Measurements from ENCODE around the gene TCF20. TPM values are rescaled to one million over a fixed set of nuclear protein-coding genes. Genes with fewer than 3 reads are reported as not detected.

TCF20 gene
- polyA plus RNA-seq, 1 donor from 2014 or later = 1.4 TPM

DNA sequence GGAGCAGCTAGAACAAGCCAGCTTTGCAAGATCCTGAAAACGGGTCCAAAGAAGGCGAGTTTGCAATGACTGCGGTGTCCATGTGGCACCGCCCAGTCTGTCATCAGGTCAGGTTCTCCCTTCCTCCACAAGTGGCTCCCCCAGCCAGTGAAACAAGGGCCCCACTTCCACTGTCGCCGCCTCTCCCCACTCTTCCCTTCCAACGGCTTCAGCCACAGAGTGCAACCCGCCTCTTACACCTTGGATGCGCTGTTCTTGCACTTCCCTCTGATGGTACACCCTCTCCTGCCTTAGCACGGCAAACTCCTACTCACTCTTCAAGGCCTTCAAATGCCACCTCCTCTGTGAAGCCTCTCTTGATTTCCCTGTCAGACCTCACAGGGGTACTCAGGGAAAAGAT is 10.8 kb upstream of the TCF20 start:
- Mint-ChIP-seq H3K4me1 (peaks cover 5 to 13% (median 7%) of the 10 kb centered on the region in 3 donors), H3K27ac (no peak overlapping the region), H3K9me3 (no peaks in the 10 kb centered on the region), H3K4me3 (no peak overlapping the region), H3K36me3 (no peaks in the 10 kb centered on the region), H3K27me3 (peaks cover 21% of the 10 kb centered on the region)

GRCh38 chr22:42280836-42281235 is 10.4 kb upstream of the TCF20 start:
- Mint-ChIP-seq H3K27me3 (peaks cover 21% of the 10 kb centered on the region), H3K4me3 (no peak overlapping the region), H3K36me3 (no peaks in the 10 kb centered on the region), H3K27ac (no peak overlapping the region), H3K9me3 (no peaks in the 10 kb centered on the region), H3K4me1 (peaks cover 4 to 10% (median 5%) of the 10 kb centered on the region in 3 donors)

GRCh38 chr22:42280140-42280539 is 9.7 kb upstream of the TCF20 start:
- Mint-ChIP-seq H3K36me3 (no peaks in the 10 kb centered on the region), H3K9me3 (no peaks in the 10 kb centered on the region), H3K27ac (no peak overlapping the region), H3K27me3 (peaks cover 21% of the 10 kb centered on the region), H3K4me3 (no peak overlapping the region), H3K4me1 (peaks cover 4 to 6% (median 5%) of the 10 kb centered on the region in 3 donors)

- H3K4me1 Mint-ChIP-seq = peaks cover 4 to 6% (median 5%) of the 10 kb centered on the region in 3 donors
- no peak overlapping the region for H3K4me3 Mint-ChIP-seq
- H3K27me3 Mint-ChIP-seq = peaks cover 21% of the 10 kb centered on the region
These were observed 9.1 kb upstream of the TCF20 start for GRCh38 chr22:42279425-42280020.

GRCh38 chr22:42277988-42278776 is 7.7 kb upstream of the TCF20 start:
- Mint-ChIP-seq H3K4me3 (no peak overlapping the region), H3K27ac (no peak overlapping the region), H3K9me3 (no peaks in the 10 kb centered on the region), H3K27me3 (peaks cover 13% of the 10 kb centered on the region), H3K4me1 (peaks cover 4% of the 10 kb centered on the region in 3 donors), H3K36me3 (no peaks in the 10 kb centered on the region)

More at GRCh38 chr22:42279425-42280020, 9.1 kb upstream of the TCF20 start:
- Mint-ChIP-seq H3K27ac (no peak overlapping the region), H3K36me3 (no peaks in the 10 kb centered on the region), H3K9me3 (no peaks in the 10 kb centered on the region)

DNA sequence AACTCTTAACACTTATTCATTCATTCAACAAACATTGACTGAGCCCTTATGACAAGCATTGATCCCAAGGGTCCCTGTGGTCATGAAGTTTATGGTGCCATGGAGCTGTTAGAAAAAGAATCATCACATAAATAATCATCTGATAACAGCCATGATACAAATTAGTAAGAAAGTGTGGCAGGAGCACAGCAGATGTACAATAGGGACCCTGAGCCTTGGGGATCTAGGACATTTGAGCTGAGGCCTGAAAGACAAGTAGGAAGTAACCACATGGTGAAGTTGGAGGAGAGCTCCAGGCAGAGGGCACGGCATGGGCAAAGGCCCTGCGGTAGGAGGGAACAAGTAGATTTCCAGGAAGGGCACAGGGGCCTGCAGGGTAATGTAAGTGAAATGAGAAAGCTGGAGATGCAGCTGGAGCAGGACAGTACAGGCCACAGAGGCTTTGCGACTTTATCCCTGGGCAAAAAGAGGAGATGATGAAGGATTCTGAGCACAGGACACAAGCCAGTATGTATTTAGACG is 6.8 kb upstream of the TCF20 start:
- H3K4me1 Mint-ChIP-seq = peaks cover 0 to 4% (median 0%) of the 10 kb centered on the region in 3 donors
- H3K4me3 Mint-ChIP-seq = peak overlapping the region in 1 of 4 donors; percentile 67
- H3K36me3 Mint-ChIP-seq = no peaks in the 10 kb centered on the region
- H3K9me3 Mint-ChIP-seq = no peaks in the 10 kb centered on the region
- H3K27ac Mint-ChIP-seq = peak overlapping the region in 1 of 3 donors; percentile 79
- peaks cover 9% of the 10 kb centered on the region for H3K27me3 Mint-ChIP-seq

DNA sequence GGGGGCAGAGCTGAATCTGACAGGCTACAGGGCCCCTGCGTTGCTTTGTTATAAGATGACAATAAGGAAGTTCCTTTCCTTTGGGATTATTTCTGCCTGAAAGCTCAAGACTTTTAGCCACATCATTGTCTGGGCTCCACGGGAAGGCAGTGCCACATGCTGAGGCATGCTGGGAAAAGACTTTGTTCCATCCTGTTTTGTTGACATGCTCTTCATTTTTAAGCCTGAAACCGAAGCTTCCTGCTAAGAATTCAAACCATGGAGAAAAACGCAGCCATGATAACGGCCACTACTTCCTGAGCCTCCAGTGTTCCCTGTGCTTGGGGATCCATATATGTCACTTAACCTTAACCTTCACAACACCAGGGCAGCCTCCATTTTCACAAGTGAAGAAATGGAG is 5.5 kb upstream of the TCF20 start:
- Mint-ChIP-seq H3K27ac (no peak overlapping the region), H3K27me3 (no peaks in the 10 kb centered on the region), H3K9me3 (no peaks in the 10 kb centered on the region), H3K4me1 (peaks cover 0 to 4% (median 1%) of the 10 kb centered on the region in 3 donors), H3K4me3 (peak overlapping the region in 1 of 4 donors; percentile 22), H3K36me3 (no peaks in the 10 kb centered on the region)

DNA sequence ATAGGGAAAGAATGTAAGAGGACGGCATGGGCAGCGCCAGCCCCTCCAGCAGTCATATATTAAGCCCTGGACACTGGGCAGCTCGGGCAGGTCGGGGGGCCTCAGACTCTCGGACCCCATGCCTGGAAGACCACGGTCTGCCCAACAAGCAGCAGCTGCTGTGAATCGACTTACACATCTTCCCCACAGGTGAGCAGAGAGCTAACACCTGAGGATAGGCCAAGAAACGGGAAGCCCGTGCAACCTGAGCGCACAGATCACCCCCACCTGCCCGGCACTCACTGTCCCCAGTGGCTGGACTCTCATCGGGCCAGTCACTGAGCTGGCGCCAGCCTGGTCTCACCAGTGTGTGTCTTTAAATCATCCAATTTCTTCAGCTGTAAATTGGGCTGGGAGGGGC is 4.7 kb upstream of the TCF20 start:
- H3K27ac Mint-ChIP-seq = no peak overlapping the region

DNA sequence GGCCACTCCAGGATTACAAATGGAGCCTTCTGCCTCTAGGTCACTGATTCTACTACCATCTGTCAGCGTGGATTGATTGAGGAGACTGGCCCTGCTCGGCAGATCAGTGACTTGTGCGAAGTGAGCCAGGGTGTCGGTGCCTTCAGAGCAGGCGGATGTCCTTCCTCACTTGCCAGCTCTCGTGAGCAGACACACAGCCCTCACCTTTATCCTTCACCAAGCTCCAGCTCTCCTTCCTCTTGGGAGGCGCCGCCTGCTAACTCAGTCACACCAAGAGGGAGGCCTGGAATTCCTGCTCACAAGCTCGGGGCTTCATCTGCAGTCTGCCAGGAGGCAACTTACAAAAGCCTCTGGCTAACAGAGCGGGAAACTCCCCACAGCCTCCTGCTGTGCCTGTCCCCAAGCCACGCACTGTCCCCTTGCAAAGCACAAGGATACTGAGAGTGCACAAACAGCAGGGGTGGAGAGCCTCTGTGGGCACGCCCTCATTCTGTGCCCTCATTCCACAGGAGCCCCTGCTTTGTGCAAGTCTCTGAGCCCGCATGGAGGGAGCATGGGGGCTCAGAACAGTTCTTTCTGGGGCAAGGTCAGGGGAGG is 3.5 kb upstream of the TCF20 start:
- H3K36me3 Mint-ChIP-seq = no peaks in the 10 kb centered on the region
- H3K4me3 Mint-ChIP-seq = peak overlapping the region in 2 of 4 donors; percentile 46 to 85
- H3K4me1 Mint-ChIP-seq = peaks cover 2 to 8% (median 6%) of the 10 kb centered on the region in 3 donors
- H3K27ac Mint-ChIP-seq = peak overlapping the region in 2 of 3 donors; percentile 32 to 53
- H3K9me3 Mint-ChIP-seq = no peaks in the 10 kb centered on the region
- no peaks in the 10 kb centered on the region for H3K27me3 Mint-ChIP-seq

More for the DNA sequence above, 4.7 kb upstream of the TCF20 start:
- Mint-ChIP-seq H3K4me1 (peaks cover 0 to 4% (median 1%) of the 10 kb centered on the region in 3 donors), H3K4me3 (no peak overlapping the region), H3K36me3 (no peaks in the 10 kb centered on the region), H3K9me3 (no peaks in the 10 kb centered on the region), H3K27me3 (no peaks in the 10 kb centered on the region)

DNA sequence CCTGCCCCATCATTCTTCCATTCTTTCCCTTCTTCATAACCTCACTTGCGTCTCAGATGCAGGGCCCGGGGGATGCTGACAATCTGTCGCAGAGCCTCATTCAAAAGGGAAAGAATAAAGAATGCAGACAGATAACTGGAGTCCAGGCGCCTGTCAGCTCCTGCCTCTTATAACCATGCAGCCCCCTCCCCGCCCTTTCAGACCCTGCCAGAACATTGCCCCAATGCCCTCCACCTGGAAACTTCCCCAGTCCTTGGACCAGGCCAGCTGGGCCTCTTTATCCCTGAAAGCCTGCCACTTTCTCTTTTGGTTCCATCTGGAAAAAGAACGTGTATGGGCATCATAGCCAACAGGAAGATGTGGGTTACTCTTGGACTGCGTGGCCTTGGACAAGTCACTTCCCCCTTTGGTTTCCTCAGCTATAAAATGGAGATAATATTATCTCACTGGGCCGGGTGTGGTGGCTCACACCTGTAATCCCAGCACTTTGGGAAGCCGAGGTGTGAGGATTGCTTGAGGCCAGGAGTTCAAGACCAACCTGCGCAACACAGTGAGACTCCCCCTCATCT is 2.1 kb upstream of the TCF20 start:
- peak overlapping the region in 2 of 4 donors; percentile 54 to 82 for H3K4me3 Mint-ChIP-seq
- peak overlapping the region in 1 of 3 donors; percentile 62 for H3K27ac Mint-ChIP-seq

DNA sequence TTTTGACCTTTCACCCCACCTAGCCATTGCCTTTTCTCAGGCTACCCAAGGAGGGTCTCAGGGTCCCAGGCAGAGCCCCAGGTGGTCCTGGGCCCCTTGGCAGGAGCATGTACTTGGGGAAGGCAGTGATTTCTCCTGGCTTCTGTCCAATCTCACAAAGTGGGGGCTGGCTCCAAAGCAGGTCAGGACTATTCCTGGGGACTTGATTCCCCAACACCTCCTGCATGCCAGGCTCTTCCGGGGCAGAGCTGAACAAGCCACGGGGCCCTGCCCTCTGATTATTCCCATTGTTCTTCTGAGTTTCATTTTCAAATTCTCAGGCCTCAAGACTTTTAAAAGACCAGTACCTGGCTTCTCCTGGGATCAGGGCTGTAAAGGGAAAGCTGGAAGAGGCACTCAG is 1.5 kb upstream of the TCF20 start:
- Mint-ChIP-seq H3K27me3 (no peaks in the 10 kb centered on the region), H3K9me3 (no peaks in the 10 kb centered on the region), H3K36me3 (no peaks in the 10 kb centered on the region), H3K4me1 (peaks cover 11 to 16% (median 12%) of the 10 kb centered on the region in 3 donors), H3K27ac (peak overlapping the region in 1 of 3 donors; percentile 62), H3K4me3 (peak overlapping the region in 1 of 4 donors; percentile 82)

More for the DNA sequence above, 2.1 kb upstream of the TCF20 start:
- H3K9me3 Mint-ChIP-seq = no peaks in the 10 kb centered on the region
- no peaks in the 10 kb centered on the region for H3K36me3 Mint-ChIP-seq
- peaks cover 11 to 16% (median 16%) of the 10 kb centered on the region in 3 donors for H3K4me1 Mint-ChIP-seq
- no peaks in the 10 kb centered on the region for H3K27me3 Mint-ChIP-seq

DNA sequence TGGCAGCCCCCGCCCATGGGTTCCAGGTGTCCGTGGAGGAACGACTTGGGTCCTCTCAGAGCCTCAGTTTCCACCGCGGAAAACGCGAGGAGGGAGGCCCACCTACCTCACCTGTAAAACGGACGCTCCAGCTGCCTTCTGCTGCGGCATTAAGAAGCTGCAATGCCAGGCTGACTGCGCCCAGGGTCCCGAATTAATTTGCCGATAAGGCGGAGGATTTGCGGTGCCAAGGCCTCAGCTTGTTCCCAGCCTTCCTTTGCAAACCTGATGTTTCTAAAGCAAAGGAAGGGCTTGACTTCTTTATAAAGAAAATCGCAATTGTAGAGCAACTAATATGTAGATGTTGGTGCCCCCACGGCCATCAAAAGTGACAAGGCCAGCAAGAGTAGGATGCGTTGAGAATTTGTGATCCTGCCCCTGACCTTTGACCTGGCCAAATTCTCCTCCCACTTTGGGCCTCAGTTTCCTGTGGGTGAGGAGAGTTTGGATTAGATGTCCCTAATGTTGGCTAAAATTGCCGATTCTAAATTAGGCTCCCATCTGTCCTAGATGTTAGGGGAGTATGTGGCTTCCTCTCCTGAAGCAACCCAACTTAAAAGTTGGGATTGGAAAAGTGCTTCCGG is 849 bp upstream of the TCF20 start:
- no peaks in the 10 kb centered on the region for H3K36me3 Mint-ChIP-seq
- no peaks in the 10 kb centered on the region for H3K27me3 Mint-ChIP-seq
- H3K27ac Mint-ChIP-seq = no peak overlapping the region
- no peaks in the 10 kb centered on the region for H3K9me3 Mint-ChIP-seq
- H3K4me3 Mint-ChIP-seq = peak overlapping the region; percentile 60 to 90 (median 84)
- peaks cover 11 to 16% (median 12%) of the 10 kb centered on the region in 3 donors for H3K4me1 Mint-ChIP-seq

GRCh38 chr22:42270176-42270509 is 310 bp downstream of the TCF20 start:
- Mint-ChIP-seq H3K27me3 (no peaks in the 10 kb centered on the region), H3K4me1 (peaks cover 12 to 24% (median 13%) of the 10 kb centered on the region in 3 donors), H3K9me3 (no peaks in the 10 kb centered on the region), H3K27ac (peak overlapping the region in 1 of 3 donors; percentile 91), H3K36me3 (no peaks in the 10 kb centered on the region), H3K4me3 (peak overlapping the region; percentile 87 to 95 (median 90))

DNA sequence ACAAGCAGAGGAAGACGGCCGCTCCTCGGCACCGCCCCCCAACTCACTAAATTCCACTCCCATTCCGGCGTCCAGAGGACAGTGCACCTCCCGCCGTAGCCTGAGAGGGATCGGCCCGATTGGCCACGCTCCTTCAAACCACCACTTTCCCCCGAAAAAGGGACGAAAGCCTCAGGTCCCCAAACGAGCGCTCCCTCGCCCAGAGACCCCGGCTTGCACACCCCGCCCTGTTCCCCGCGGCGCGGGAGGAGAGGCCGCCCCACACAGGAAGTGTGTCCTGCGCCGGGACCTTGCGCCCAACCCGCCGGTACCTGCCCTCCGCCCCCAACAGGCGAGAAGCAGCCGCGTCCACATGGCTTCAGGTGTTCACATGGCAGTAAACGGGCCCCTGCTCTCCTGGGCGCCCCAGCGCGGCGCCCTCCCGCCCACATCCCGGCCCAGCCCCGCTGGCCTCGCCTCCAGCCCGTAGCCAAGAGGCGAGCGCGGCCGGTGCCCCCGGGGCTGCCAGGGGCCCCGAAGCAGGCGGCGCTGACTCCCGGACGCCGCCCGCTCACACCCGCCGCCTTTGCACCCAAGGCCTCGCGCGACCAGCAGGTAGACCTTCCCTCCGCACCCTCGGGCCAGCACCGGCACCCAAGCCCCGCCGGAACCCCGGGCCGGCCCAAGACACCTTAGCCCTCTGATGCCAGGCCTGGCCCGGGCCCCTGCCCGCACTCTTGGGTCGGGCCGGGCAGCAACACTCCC is 849 bp downstream of the TCF20 start:
- peaks cover 15 to 28% (median 16%) of the 10 kb centered on the region in 3 donors for H3K4me1 Mint-ChIP-seq
- no peaks in the 10 kb centered on the region for H3K27me3 Mint-ChIP-seq
- peak overlapping the region; percentile 87 to 95 (median 90) for H3K4me3 Mint-ChIP-seq
- H3K36me3 Mint-ChIP-seq = no peaks in the 10 kb centered on the region
- H3K9me3 Mint-ChIP-seq = no peaks in the 10 kb centered on the region
- H3K27ac Mint-ChIP-seq = peak overlapping the region; percentile 71 to 91 (median 87)

All from IgD-negative memory B cell (primary cell).